Activated T-helper 1 cell treated with anti-CD3 and anti-CD28 coated beads, Interleukin-12 subunit alpha, Interleukin-12 subunit beta, Interleukin-2, Interleukin-4 antibody, amounts not matched to agents 30 ng/mL and 10 ng/mL and 1 ng/mL, durations not matched to agents 14 hours and 24 hours and 36 hours (primary cell): Measurements from ENCODE around the gene MSANTD1. TPM values are rescaled to one million over a fixed set of nuclear protein-coding genes. Genes with fewer than 3 reads are reported as not detected.

Source experiments
- DNase-seq: peaks from one replicate; pipeline ENCODE4 v3.0.0; 2021; ENCODE audit warnings: low spot score
- H3K27ac Mint-ChIP-seq: one replicate; pipeline ENCODE4 v1.8.0; 2021; ENCODE audit warnings: mild to moderate bottlenecking, mixed read lengths
- H3K27me3 Mint-ChIP-seq: one replicate; pipeline ENCODE4 v1.8.0; 2022; ENCODE audit warnings: mild to moderate bottlenecking, moderate library complexity, mixed read lengths; ENCODE audit not compliant: insufficient read depth
- H3K36me3 Mint-ChIP-seq: one replicate; pipeline ENCODE4 v1.8.0; 2021; ENCODE audit warnings: low read depth, mixed read lengths
- H3K4me1 Mint-ChIP-seq: one replicate; pipeline ENCODE4 v1.8.0; 2021; ENCODE audit warnings: low read depth, mixed read lengths
- H3K4me3 Mint-ChIP-seq: one replicate; pipeline ENCODE4 v1.8.0; 2021; ENCODE audit warnings: mild to moderate bottlenecking, moderate library complexity, mixed read lengths
- H3K9me3 Mint-ChIP-seq: one replicate; pipeline ENCODE4 v1.8.0; 2021; ENCODE audit warnings: mixed read lengths
- intact Hi-C: fragments of 100-400 bp; cut with micrococcal nuclease; formaldehyde crosslinking; loops from one replicate; pipeline ENCODE4 v1.15.1; 2024
- total RNA-seq: library from RNA; stranded (reverse); gene quantifications from 2 replicates; pipeline ENCODE4 v1.2.3, GENCODE V29; 2022

The MSANTD1 gene
- total RNA-seq, 1 donor from 2014 or later: 0.73 TPM

GRCh38 chr4:3280466-3280865 lies 31.5 kb downstream of the MSANTD1 start:
- Mint-ChIP-seq H3K4me1 (no peaks in the 10 kb centered on the region), H3K4me3 (no peak overlapping the region), H3K27ac (no peak overlapping the region), H3K36me3 (no peaks in the 10 kb centered on the region), H3K27me3 (peaks cover 13% of the 10 kb centered on the region), H3K9me3 (no peaks in the 10 kb centered on the region)
- DNase-seq: no peak
- intact Hi-C loops: no loop called here

- H3K4me3 Mint-ChIP-seq: no peak overlapping the region
- no peak for DNase-seq
- no peaks in the 10 kb centered on the region for H3K4me1 Mint-ChIP-seq
- H3K9me3 Mint-ChIP-seq: no peaks in the 10 kb centered on the region
- no peaks in the 10 kb centered on the region for H3K36me3 Mint-ChIP-seq
- H3K27me3 Mint-ChIP-seq: peaks cover 13% of the 10 kb centered on the region
- intact Hi-C loops: no loop called here
- H3K27ac Mint-ChIP-seq: no peak overlapping the region
These were observed 34.5 kb downstream of the MSANTD1 start for GRCh38 chr4:3283483-3283882.

GRCh38 chr4:3283916-3284315 lies 35.0 kb downstream of the MSANTD1 start:
- no peaks in the 10 kb centered on the region for H3K4me1 Mint-ChIP-seq
- no peak overlapping the region for H3K4me3 Mint-ChIP-seq
- peaks cover 13% of the 10 kb centered on the region for H3K27me3 Mint-ChIP-seq
- intact Hi-C loops: no loop called here
- no peak for DNase-seq
- no peaks in the 10 kb centered on the region for H3K9me3 Mint-ChIP-seq
- no peak overlapping the region for H3K27ac Mint-ChIP-seq
- H3K36me3 Mint-ChIP-seq: no peaks in the 10 kb centered on the region

GRCh38 chr4:3284734-3285557 lies 36.0 kb downstream of the MSANTD1 start:
- H3K27ac Mint-ChIP-seq: no peak overlapping the region

GRCh38 chr4:3285558-3286334 lies 36.8 kb downstream of the MSANTD1 start:
- Mint-ChIP-seq H3K4me3 (no peak overlapping the region), H3K4me1 (no peaks in the 10 kb centered on the region)

More at GRCh38 chr4:3284734-3285557, 36.0 kb downstream of the MSANTD1 start:
- intact Hi-C loops: no loop called here
- no peaks in the 10 kb centered on the region for H3K9me3 Mint-ChIP-seq
- H3K4me1 Mint-ChIP-seq: no peaks in the 10 kb centered on the region
- peaks cover 18% of the 10 kb centered on the region for H3K27me3 Mint-ChIP-seq
- no peaks in the 10 kb centered on the region for H3K36me3 Mint-ChIP-seq
- H3K4me3 Mint-ChIP-seq: no peak overlapping the region
- DNase-seq: no peak

GRCh38 chr4:3286335-3287175 lies 37.6 kb downstream of the MSANTD1 start:
- Mint-ChIP-seq H3K4me1 (peaks cover 2% of the 10 kb centered on the region), H3K27ac (no peak overlapping the region), H3K36me3 (no peaks in the 10 kb centered on the region), H3K9me3 (no peaks in the 10 kb centered on the region), H3K4me3 (no peak overlapping the region), H3K27me3 (peaks cover 30% of the 10 kb centered on the region)
- intact Hi-C loops: no loop called here
- no peak for DNase-seq

More at GRCh38 chr4:3285558-3286334, 36.8 kb downstream of the MSANTD1 start:
- H3K27ac Mint-ChIP-seq: no peak overlapping the region
- H3K36me3 Mint-ChIP-seq: no peaks in the 10 kb centered on the region
- no peaks in the 10 kb centered on the region for H3K9me3 Mint-ChIP-seq
- no peak for DNase-seq
- intact Hi-C loops: no loop called here
- peaks cover 26% of the 10 kb centered on the region for H3K27me3 Mint-ChIP-seq

GRCh38 chr4:3287271-3287971 lies 38.5 kb downstream of the MSANTD1 start:
- intact Hi-C loops: no loop called here
- no peak for DNase-seq
- Mint-ChIP-seq H3K27ac (no peak overlapping the region), H3K4me1 (peaks cover 6% of the 10 kb centered on the region), H3K27me3 (peaks cover 29% of the 10 kb centered on the region), H3K9me3 (no peaks in the 10 kb centered on the region), H3K4me3 (no peak overlapping the region), H3K36me3 (no peaks in the 10 kb centered on the region)

- H3K36me3 Mint-ChIP-seq: no peaks in the 10 kb centered on the region
- H3K27me3 Mint-ChIP-seq: peaks cover 30% of the 10 kb centered on the region
- peaks cover 6% of the 10 kb centered on the region for H3K4me1 Mint-ChIP-seq
- intact Hi-C loops: no loop called here
- no peak overlapping the region for H3K27ac Mint-ChIP-seq
- H3K4me3 Mint-ChIP-seq: no peak overlapping the region
- DNase-seq: no peak
- no peaks in the 10 kb centered on the region for H3K9me3 Mint-ChIP-seq
These were observed 39.1 kb downstream of the MSANTD1 start for GRCh38 chr4:3287972-3288570.

- peaks cover 6% of the 10 kb centered on the region for H3K4me1 Mint-ChIP-seq
- H3K4me3 Mint-ChIP-seq: no peak overlapping the region
- H3K9me3 Mint-ChIP-seq: no peaks in the 10 kb centered on the region
- H3K27ac Mint-ChIP-seq: no peak overlapping the region
- H3K36me3 Mint-ChIP-seq: no peaks in the 10 kb centered on the region
- no peak for DNase-seq
- intact Hi-C loops: no loop called here
- H3K27me3 Mint-ChIP-seq: peaks cover 31% of the 10 kb centered on the region
These were observed 39.7 kb downstream of the MSANTD1 start for GRCh38 chr4:3288571-3289094.

- H3K9me3 Mint-ChIP-seq: no peaks in the 10 kb centered on the region
- H3K4me1 Mint-ChIP-seq: peaks cover 6% of the 10 kb centered on the region
- H3K4me3 Mint-ChIP-seq: peak overlapping the region; percentile 42
- intact Hi-C loops: loop anchor here (5.0 kb wide), 2 partner anchors 1048 to 1708 kb away; partner anchors contain the start of genes HAUS3 and POLN
- no peak overlapping the region for H3K27ac Mint-ChIP-seq
- peaks cover 41% of the 10 kb centered on the region for H3K27me3 Mint-ChIP-seq
- DNase-seq: no peak
- H3K36me3 Mint-ChIP-seq: no peaks in the 10 kb centered on the region
These were observed 41.5 kb downstream of the MSANTD1 start for GRCh38 chr4:3290476-3290875.

- H3K36me3 Mint-ChIP-seq: no peaks in the 10 kb centered on the region
- peak overlapping the region; percentile 42 for H3K4me3 Mint-ChIP-seq
- H3K9me3 Mint-ChIP-seq: no peaks in the 10 kb centered on the region
- peaks cover 6% of the 10 kb centered on the region for H3K4me1 Mint-ChIP-seq
- intact Hi-C loops: loop anchor here (5.0 kb wide), 2 partner anchors 1049 to 1709 kb away; partner anchors contain the start of genes HAUS3 and POLN
- no peak overlapping the region for H3K27ac Mint-ChIP-seq
- no peak for DNase-seq
- peaks cover 41% of the 10 kb centered on the region for H3K27me3 Mint-ChIP-seq
These were observed 41.9 kb downstream of the MSANTD1 start for GRCh38 chr4:3290889-3291321.
